K562 (cell line): Measurements from ENCODE around the gene DCAF6. TPM values are rescaled to one million over a fixed set of nuclear protein-coding genes. Genes with fewer than 3 reads are reported as not detected.

Experiments used
- ATAC-seq: fragments of 200-7000 bp; cut with Tn5 transposase; 3 replicates; pipeline ENCODE4 v1.9.1; 2020; ENCODE audit warnings: moderate library complexity
- BruUV-seq: library from RNA; stranded (reverse); fragments of 400-500 nt; replicated peaks from 2 replicates; lab custom pipeline; 2021; lab: Mats Ljungman, UMichigan
- CTCF ChIA-PET: fragments of 300-600 bp; formaldehyde crosslinking; extraction: SDS; loops from one replicate; lab custom pipeline; 2021; ENCODE audit warnings: low intra/inter-chr PET ratio; lab: Yijun Ruan, JAX
- POLR2A ChIA-PET: fragments of 300-600, 350-650 bp; sonication (Branson Sonifier 250); formaldehyde crosslinking; extraction: SDS; loops from one replicate; lab custom pipeline; 2021; ENCODE audit warnings: antibody characterized with exemption, inconsistent platforms; lab: Yijun Ruan, JAX
- DNase-seq, 4 experiments: peaks; one replicate each; pipeline versions ENCODE4 v3.0.0 to v3.0.0-alpha.2; 2011 to 2018; ENCODE audit warnings: low spot score in 3 of 4, mixed read lengths in 3 of 4; ENCODE audit errors: extremely low read depth in 1 of 4
- FAIRE-seq: peaks from 2 replicates; lab custom pipeline; 2011; peaks lifted over from hg19 to GRCh38; lab: Jason Lieb, UNC
- H2AFZ ChIP-seq: 2 replicates; pipeline ENCODE4 v1.6.0; 2011; ENCODE audit warnings: low read depth, low read length, control low read depth, inconsistent platforms
- H3K27ac ChIP-seq: fragments of 200-600 bp; 3 replicates; pipeline ENCODE4 v1.8.0; 2011; ENCODE audit warnings: low read depth, mild to moderate bottlenecking, control low read depth, inconsistent platforms, low read length, moderate library complexity, mixed read lengths; ENCODE audit errors: extremely low read depth
- H3K27me3 ChIP-seq, 2 experiments: fragments of 300-600 bp in 1 of 2; 2 replicates in 1 of 2; 3 replicates in 1 of 2; pipeline versions ENCODE4 v1.6.0 to v1.8.0; 2011; ENCODE audit warnings: inconsistent platforms in 2 of 2, low read length in 2 of 2, mild to moderate bottlenecking in 1 of 2, mixed read lengths in 1 of 2, moderate library complexity in 1 of 2; ENCODE audit not compliant: control insufficient read depth in 2 of 2, insufficient read depth in 2 of 2
- H3K36me3 ChIP-seq: fragments of 300-600 bp; 3 replicates; pipeline ENCODE4 v1.8.0; 2011; ENCODE audit warnings: mild to moderate bottlenecking, low read length, inconsistent platforms; ENCODE audit not compliant: control insufficient read depth, insufficient read depth
- H3K4me1 ChIP-seq, 2 experiments: fragments of 200-600 bp in 1 of 2; replicated peaks in 1 of 2; 2 replicates in 1 of 2; 3 replicates in 1 of 2; pipeline versions ENCODE4 v1.5.1 to v1.8.0; 2011; ENCODE audit warnings: inconsistent platforms in 2 of 2, low read length in 2 of 2, mild to moderate bottlenecking in 1 of 2, mixed read lengths in 1 of 2, moderate library complexity in 1 of 2; ENCODE audit not compliant: control insufficient read depth in 2 of 2, insufficient read depth in 2 of 2
- H3K4me2 ChIP-seq: 2 replicates; pipeline ENCODE4 v1.6.1; 2011; ENCODE audit warnings: low read length, control low read depth, inconsistent platforms, mixed read lengths; ENCODE audit not compliant: insufficient read depth
- H3K4me3 ChIP-seq: fragments of 200-600 bp; sonication (generic), shearing (Covaris generic); 2 replicates; pipeline ENCODE4 v1.5.1; 2016; ENCODE audit warnings: control low read depth, inconsistent platforms
- H3K79me2 ChIP-seq: fragments of 200-600 bp; 3 replicates; pipeline ENCODE4 v1.8.0; 2011; ENCODE audit warnings: low read length, inconsistent platforms; ENCODE audit not compliant: control insufficient read depth, insufficient read depth
- H3K9ac ChIP-seq, 2 experiments: 2 replicates each; pipeline versions ENCODE4 v1.6.0 to v1.6.1; 2011; ENCODE audit warnings: low read depth in 2 of 2, low read length in 2 of 2, control low read depth in 1 of 2, inconsistent platforms in 1 of 2, mild to moderate bottlenecking in 1 of 2, mixed read lengths in 1 of 2; ENCODE audit not compliant: insufficient read depth in 1 of 2
- H3K9me1 ChIP-seq: one replicate; pipeline ENCODE4 v1.6.0; 2011; ENCODE audit warnings: inconsistent platforms, mild to moderate bottlenecking, low read length, moderate library complexity; ENCODE audit not compliant: control insufficient read depth, insufficient read depth
- H3K9me3 ChIP-seq: replicated peaks from 2 replicates; pipeline ENCODE4 v1.5.1; 2011; ENCODE audit warnings: low read depth, low read length, inconsistent platforms; ENCODE audit not compliant: control insufficient read depth, insufficient read depth
- H4K20me1 ChIP-seq: replicated peaks from 2 replicates; pipeline ENCODE4 v1.6.1; 2011; ENCODE audit warnings: low read length, inconsistent platforms, mixed read lengths; ENCODE audit not compliant: control insufficient read depth, insufficient read depth
- BRCA1 ChIP-seq, 2 experiments: fragments of 450-650 bp in 1 of 2; sonication (generic) in 1 of 2; formaldehyde crosslinking in 1 of 2; IDR thresholded peaks; 2 replicates each; pipeline versions ENCODE4 v1.5.0 to v1.6.1; 2017 to 2020; ENCODE audit warnings: mild to moderate bottlenecking in 1 of 2, missing genetic modification reagents in 1 of 2
- CTCF ChIP-seq, 3 experiments: IDR thresholded peaks in 2 of 3; conservative IDR thresholded peaks in 1 of 3; 2 replicates each; pipeline ENCODE4 v1.5.1; 2011 to 2012; ENCODE audit warnings: low read length in 3 of 3, mild to moderate bottlenecking in 3 of 3, control low read depth in 2 of 3, improper control_type of control experiment in 1 of 3, inconsistent platforms in 1 of 3, low read depth in 1 of 3, mixed read lengths in 1 of 3, moderate library complexity in 1 of 3; ENCODE audit not compliant: insufficient read depth in 2 of 3
- GABPA ChIP-seq: fragments of 200-800 bp; sonication (Bioruptor generic); conservative IDR thresholded peaks from 2 replicates; pipeline ENCODE4 v1.6.1; 2016; ENCODE audit warnings: low read depth, missing genetic modification characterization, missing compliant biosample characterization
- ZNF174 ChIP-seq: fragments of 250-450 bp; sonication (Bioruptor Pico); IDR thresholded peaks from 2 replicates; pipeline ENCODE4 v1.4.0; 2020; ENCODE audit warnings: mild to moderate bottlenecking
- WGBS: fragments of 100-300 bp; shearing (Covaris generic); methylation state at CpG from one replicate; pipeline ENCODE4 v1.1.6; 2016; ENCODE audit warnings: low coverage, mixed read lengths; ENCODE audit not compliant: insufficient coverage; ENCODE audit errors: missing lambda C conversion rate; 5-methylcytosine and 5-hydroxymethylcytosine counted together
- in situ Hi-C: fragments of 300-500 bp; cut with MboI; formaldehyde crosslinking; loops from 4 replicates; pipeline ENCODE4 v1.15.0; 2018; ENCODE audit warnings: inconsistent platforms, mixed read lengths
- intact Hi-C: fragments of 100-400 bp; cut with micrococcal nuclease; formaldehyde crosslinking; loops from 2 replicates; pipeline ENCODE4 v1.14.2; 2022
- polyA plus RNA-seq, 8 experiments: library from polyadenylated mRNA; depleted of rRNA in 4 of 8; stranded (reverse) in 5 of 8; unstranded in 3 of 8; fragments of >200 nt; fragmentation: Nextera tagmentation in 2 of 8; fragmentation: Illumina TruSeq in 1 of 8; extraction: Ambion mirVana in 2 of 8; extraction: Trizol in 1 of 8; gene quantifications; 2 replicates each; pipeline versions ENCODE4 v1.2.1 to v1.2.3, GENCODE V29; 2011 to 2014; ENCODE audit warnings: inconsistent platforms in 1 of 8, missing spikeins in 1 of 8
- total RNA-seq, 7 experiments: library from RNA; depleted of rRNA in 6 of 7; stranded (reverse); fragments of >200 nt in 6 of 7; fragmentation: Illumina TruSeq in 2 of 7; extraction: Trizol in 2 of 7; gene quantifications; 2 replicates each; pipeline versions ENCODE4 v1.2.1 to v1.2.3, GENCODE V29; 2011 to 2021; ENCODE audit warnings: low replicate concordance in 1 of 7

Gene DCAF6
- total and polyA plus RNA-seq, 9 of the 15 experiments (the other 6 are each of a cell fraction or from before 2014, with no cell fraction given), result 19.1 to 102 (median 46.3) TPM

- no peak for TF ChIP-seq BRCA1 (IDR thresholded peaks at IDR 0.05)
- TF ChIP-seq BRCA1 (CRISPR knock-in tag; IDR thresholded peaks at IDR 0.05), result peak; percentile 85; the same call in 1 of the 2 replicates
- no peak for TF ChIP-seq ZNF174
- 0 out of 5 replicates have a peak, but pooled peaks cover 0 to 4% of the 10 kb centered on the region in 2 experiments for H3K27me3 ChIP-seq
- no peaks in the 10 kb centered on the region for H3K9me3 ChIP-seq
- no peaks in the 10 kb centered on the region for H4K20me1 ChIP-seq
- peak overlapping the region in 1 of 2 experiments; percentile 29; a peak in 1 of 4 replicates for H3K9ac ChIP-seq
- ATAC-seq, result no peak
- in situ Hi-C loops, result no loop called here
- no peak overlapping the region for H3K4me3 ChIP-seq
- H3K27ac ChIP-seq, result no peak overlapping the region
- no peaks in the 10 kb centered on the region for H3K79me2 ChIP-seq
- no TSS peak for BruUV-seq
- intact Hi-C loops, result loop anchor here (2.0 to 10.0 kb wide), 3 partner anchors 237 to 481 kb away; no protein-coding TSS in a partner anchor
- POLR2A ChIA-PET, result interaction anchor here (0.6 to 1.2 kb wide), 5 partner anchors 8 to 18 kb away, joined by 3 to 5 read pairs (median 3); no protein-coding TSS in a partner anchor
- 78% methylated on average over 16 of the region's 16 CpGs for WGBS
- no peaks in the 10 kb centered on the region for H3K9me1 ChIP-seq
- CTCF ChIA-PET, result interaction anchor here (0.6 to 1.9 kb wide), 4 partner anchors 60 to 496 kb away, joined by 3 to 7 read pairs (median 4); no protein-coding TSS in a partner anchor
- DNase-seq, result peak in 1 of 4 experiments; percentile 19
- no peak overlapping the region for H3K4me2 ChIP-seq
- peaks cover 5% of the 10 kb centered on the region; the same call in 1 of the 3 replicates for H3K36me3 ChIP-seq
- H2AFZ ChIP-seq, result no peak overlapping the region
- FAIRE-seq, result no peak
- H3K4me1 ChIP-seq, result peaks cover 8 to 14% of the 10 kb centered on the region in 2 experiments; a peak in 4 of 5 replicates
These were observed 149.0 kb downstream of the DCAF6 start for GRCh38 chr1:168085401-168085872.

GRCh38 chr1:168086438-168086837 is 150.0 kb downstream of the DCAF6 start:
- ATAC-seq (no peak), DNase-seq (no peak), FAIRE-seq (no peak)
- BruUV-seq, result no TSS peak
- in situ Hi-C loops, result no loop called here
- Histone ChIP-seq H2AFZ (no peak overlapping the region), H3K9ac (no peak overlapping the region), H3K4me1 (peaks cover 8 to 14% of the 10 kb centered on the region in 2 experiments; a peak in 4 of 5 replicates), H4K20me1 (no peaks in the 10 kb centered on the region), H3K9me3 (no peaks in the 10 kb centered on the region), H3K4me2 (no peak overlapping the region), H3K9me1 (no peaks in the 10 kb centered on the region), H3K36me3 (peaks cover 3% of the 10 kb centered on the region; the same call in 1 of the 3 replicates), H3K4me3 (no peak overlapping the region), H3K27ac (no peak overlapping the region), H3K27me3 (0 out of 5 replicates have a peak, but pooled peaks cover 0 to 4% of the 10 kb centered on the region in 2 experiments), H3K79me2 (no peaks in the 10 kb centered on the region)
- POLR2A ChIA-PET, result interaction anchor here (0.8 kb wide), 1 partner anchor 11 kb away, joined by 4 read pairs; no protein-coding TSS in a partner anchor
- TF ChIP-seq CTCF (IDR thresholded peaks at IDR 0.05 in 2 of 3, conservative IDR thresholded peaks at IDR 0.05 in 1 of 3; ENCODE audit: insufficient read depth in 2 of 3, low read depth in 1 of 3, low read length in 3 of 3) (0 out of 6 replicates have a peak, but pooled peaks of 1 of the 3 experiments have one; percentile 11), GABPA (tag) (no peak)
- CTCF ChIA-PET, result no interaction called here
- 49% methylated on average over 2 of the region's 2 CpGs for WGBS
- intact Hi-C loops, result loop anchor here (10.0 kb wide), 2 partner anchors 402 to 482 kb away; no protein-coding TSS in a partner anchor
